ENCODE measurements around the gene UGP2.

UGP2 gene

DNA sequence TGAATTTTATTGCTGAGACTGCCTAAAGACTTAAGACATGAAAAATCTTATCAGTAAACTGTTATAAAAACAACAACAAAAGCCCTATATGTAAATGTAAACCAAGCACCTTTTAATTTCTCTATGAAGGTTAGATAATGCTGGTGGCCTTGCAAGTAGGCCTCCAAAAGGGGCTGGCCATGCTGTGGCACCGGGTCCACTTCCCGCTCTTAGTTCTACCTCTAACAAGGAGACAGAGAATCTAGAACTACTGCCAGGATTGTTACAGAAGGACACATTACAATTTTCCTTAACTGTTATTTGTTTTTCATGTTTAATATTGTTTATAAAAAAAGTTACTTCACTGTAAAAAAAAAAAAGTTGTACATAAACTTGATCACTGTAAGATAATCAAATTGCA lies 49.0 kb downstream of the UGP2 start:
- TF ChIP-seq, protein P1, sequence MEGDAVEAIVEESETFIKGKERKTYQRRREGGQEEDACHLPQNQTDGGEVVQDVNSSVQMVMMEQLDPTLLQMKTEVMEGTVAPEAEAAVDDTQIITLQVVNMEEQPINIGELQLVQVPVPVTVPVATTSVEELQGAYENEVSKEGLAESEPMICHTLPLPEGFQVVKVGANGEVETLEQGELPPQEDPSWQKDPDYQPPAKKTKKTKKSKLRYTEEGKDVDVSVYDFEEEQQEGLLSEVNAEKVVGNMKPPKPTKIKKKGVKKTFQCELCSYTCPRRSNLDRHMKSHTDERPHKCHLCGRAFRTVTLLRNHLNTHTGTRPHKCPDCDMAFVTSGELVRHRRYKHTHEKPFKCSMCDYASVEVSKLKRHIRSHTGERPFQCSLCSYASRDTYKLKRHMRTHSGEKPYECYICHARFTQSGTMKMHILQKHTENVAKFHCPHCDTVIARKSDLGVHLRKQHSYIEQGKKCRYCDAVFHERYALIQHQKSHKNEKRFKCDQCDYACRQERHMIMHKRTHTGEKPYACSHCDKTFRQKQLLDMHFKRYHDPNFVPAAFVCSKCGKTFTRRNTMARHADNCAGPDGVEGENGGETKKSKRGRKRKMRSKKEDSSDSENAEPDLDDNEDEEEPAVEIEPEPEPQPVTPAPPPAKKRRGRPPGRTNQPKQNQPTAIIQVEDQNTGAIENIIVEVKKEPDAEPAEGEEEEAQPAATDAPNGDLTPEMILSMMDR (IDR thresholded peaks at IDR 0.05; ENCODE audit: low read length, missing control alignments), result no peak
- DNase-seq (ENCODE audit: low read depth), result no peak
- H3K4me3 ChIP-seq (replicated peaks; ENCODE audit: low read depth, low read length), result no peak overlapping the region

DNA sequence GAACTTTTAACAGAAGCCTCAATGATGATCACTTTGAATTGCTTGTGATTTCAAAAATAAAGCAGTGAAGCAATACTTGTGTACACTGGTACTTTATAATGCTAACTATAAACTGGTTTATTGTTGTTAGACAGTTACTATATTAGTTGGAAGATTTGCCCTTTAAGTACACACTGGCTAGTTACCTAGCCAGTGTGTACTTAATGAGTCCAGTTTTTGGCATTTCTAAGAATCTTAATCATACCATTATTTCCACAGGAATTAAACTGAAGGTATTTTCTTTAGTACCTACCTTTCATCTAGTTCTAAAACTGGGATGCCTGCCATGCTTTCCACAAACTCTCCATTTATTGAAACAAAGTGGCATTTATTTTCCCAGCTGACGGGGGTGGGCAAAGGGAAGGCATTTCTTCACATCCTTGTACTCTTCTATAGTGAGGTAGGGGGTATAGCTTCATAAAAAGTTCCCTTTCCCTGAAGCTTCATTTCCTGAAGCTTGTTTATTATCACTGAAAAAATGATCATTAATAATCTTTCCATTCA lies 49.9 kb downstream of the UGP2 start:
- TF ChIP-seq, protein P1 (IDR thresholded peaks at IDR 0.05; ENCODE audit: low read length, missing control alignments), result no peak
- no peak overlapping the region for H3K4me3 ChIP-seq (replicated peaks; ENCODE audit: low read depth, low read length)
- DNase-seq (ENCODE audit: low read depth), result no peak

DNA sequence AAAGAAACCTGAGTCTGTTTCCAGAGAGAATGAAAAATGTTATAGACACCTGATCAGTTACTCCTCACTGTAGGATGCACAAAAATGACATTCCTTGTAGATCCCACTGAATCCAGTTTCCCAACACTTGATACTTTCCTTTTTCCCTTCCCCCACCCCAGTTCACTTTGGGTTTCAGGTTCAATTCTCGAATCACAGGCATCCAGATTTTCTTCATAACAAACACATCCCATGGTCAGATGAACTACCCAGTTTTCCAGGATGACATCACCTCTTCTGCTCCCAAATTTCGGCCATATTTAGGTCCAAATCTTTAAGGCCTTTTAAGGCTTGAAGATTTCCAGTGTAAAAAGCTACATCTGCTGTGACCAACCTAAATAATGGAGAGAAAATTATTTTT lies 51.5 kb downstream of the UGP2 start:
- no peak for DNase-seq (ENCODE audit: low read depth)
- TF ChIP-seq, protein P1 (IDR thresholded peaks at IDR 0.05; ENCODE audit: low read length, missing control alignments), result no peak
- no peak overlapping the region for H3K4me3 ChIP-seq (replicated peaks; ENCODE audit: low read depth, low read length)

DNA sequence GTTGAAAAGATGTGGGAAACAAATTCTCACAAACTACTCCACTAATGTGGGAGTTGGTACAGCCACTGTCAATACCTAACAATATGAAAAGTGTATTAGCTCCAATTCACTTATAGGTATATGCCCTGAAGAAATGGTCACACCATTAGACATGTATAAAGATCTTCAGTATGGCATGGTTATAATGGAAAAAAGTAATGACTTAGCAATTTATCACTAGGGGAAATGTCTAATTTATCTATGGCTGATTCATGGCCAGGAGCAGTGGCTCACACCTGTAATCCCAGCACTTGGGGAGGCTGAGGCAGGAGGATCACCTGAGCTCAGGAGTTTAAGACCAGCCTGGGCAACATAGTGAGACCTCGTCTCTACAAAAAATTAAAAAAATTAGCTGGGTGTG lies 52.5 kb downstream of the UGP2 start:
- H3K4me3 ChIP-seq (replicated peaks; ENCODE audit: low read depth, low read length), result no peak overlapping the region
- TF ChIP-seq, protein P1 (IDR thresholded peaks at IDR 0.05; ENCODE audit: low read length, missing control alignments), result no peak
- no peak for DNase-seq (ENCODE audit: low read depth)

DNA sequence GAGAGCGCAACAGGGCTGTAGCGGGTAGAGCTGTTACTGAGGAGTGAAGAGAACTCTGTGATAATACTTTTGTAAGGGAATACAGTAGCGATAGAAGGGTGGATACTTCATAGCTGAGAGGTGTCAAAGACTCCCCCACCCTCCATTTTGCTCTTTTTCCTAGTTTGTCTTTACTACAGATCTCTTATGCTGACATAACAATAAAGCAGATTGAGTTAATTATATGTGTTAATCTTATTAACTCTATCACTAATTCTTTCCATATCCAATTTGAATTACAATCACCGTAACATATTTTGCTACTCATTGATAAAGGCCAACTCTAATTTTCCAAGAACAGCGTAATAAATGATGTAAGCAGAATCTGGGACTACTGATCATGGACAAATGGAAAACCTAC lies 57.1 kb downstream of the UGP2 start:
- DNase-seq (ENCODE audit: low read depth), result no peak
- TF ChIP-seq, protein P1 (IDR thresholded peaks at IDR 0.05; ENCODE audit: low read length, missing control alignments), result no peak
- no peak overlapping the region for H3K4me3 ChIP-seq (replicated peaks; ENCODE audit: low read depth, low read length)

DNA sequence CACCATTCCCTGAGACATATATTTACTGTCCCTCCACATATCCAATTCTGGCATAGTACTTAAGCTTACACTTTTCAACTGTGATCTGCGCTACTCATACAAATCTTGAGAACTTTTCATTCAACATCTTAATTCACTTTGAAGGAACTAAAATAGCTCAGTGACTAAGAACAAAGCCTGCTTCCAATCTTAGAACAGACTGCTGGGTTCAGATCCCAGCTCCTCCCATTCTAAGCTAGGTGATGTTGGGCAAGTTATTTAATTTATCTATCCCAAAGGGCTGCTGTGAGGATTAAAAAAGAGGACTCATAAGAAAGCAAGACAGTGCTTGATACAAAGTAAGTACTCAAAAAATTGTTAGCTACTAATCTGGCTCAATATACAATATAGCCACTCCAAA lies 57.9 kb downstream of the UGP2 start:
- TF ChIP-seq, protein P1 (IDR thresholded peaks at IDR 0.05; ENCODE audit: low read length, missing control alignments), result no peak
- H3K4me3 ChIP-seq (replicated peaks; ENCODE audit: low read depth, low read length), result no peak overlapping the region
- no peak for DNase-seq (ENCODE audit: low read depth)

DNA sequence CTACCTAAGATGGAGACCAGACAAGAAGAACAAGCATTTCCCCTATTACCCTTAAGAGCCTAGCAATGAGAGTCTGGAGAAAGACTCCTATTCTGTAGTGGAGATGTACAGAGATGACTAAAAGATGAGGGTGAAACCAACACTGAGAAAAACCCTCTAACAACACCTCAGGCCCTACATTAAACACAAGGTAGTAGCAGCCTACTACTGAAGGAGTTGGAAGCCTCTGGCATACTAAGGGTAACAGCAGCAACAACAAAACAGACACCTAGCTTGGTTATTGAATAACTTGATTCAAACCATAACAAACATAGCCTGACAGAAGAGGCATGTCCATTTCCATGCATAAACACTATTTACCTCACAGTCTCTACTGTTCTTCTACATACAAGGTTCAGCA lies 60.5 kb downstream of the UGP2 start:
- TF ChIP-seq, protein P1 (IDR thresholded peaks at IDR 0.05; ENCODE audit: low read length, missing control alignments), result no peak
- DNase-seq (ENCODE audit: low read depth), result no peak
- no peak overlapping the region for H3K4me3 ChIP-seq (replicated peaks; ENCODE audit: low read depth, low read length)
